K562 (cell line): ENCODE measurements around the gene PAIP2. TPM values are rescaled to one million over a fixed set of nuclear protein-coding genes. Genes with fewer than 3 reads are reported as not detected.

Source experiments
- ATAC-seq: fragments of 200-7000 bp; cut with Tn5 transposase; 3 replicates; pipeline ENCODE4 v1.9.1; 2020; ENCODE audit warnings: moderate library complexity
- BruUV-seq: library from RNA; stranded (reverse); fragments of 400-500 nt; replicated peaks from 2 replicates; lab custom pipeline; 2021; lab: Mats Ljungman, UMichigan
- CTCF ChIA-PET: fragments of 300-600 bp; formaldehyde crosslinking; extraction: SDS; loops from one replicate; lab custom pipeline; 2021; ENCODE audit warnings: low intra/inter-chr PET ratio; lab: Yijun Ruan, JAX
- POLR2A ChIA-PET: fragments of 300-600, 350-650 bp; sonication (Branson Sonifier 250); formaldehyde crosslinking; extraction: SDS; loops from one replicate; lab custom pipeline; 2021; ENCODE audit warnings: antibody characterized with exemption, inconsistent platforms; lab: Yijun Ruan, JAX
- DNase-seq, 4 experiments: peaks; one replicate each; pipeline versions ENCODE4 v3.0.0 to v3.0.0-alpha.2; 2011 to 2018; ENCODE audit warnings: low spot score in 3 of 4, mixed read lengths in 3 of 4; ENCODE audit errors: extremely low read depth in 1 of 4
- FAIRE-seq: peaks from 2 replicates; lab custom pipeline; 2011; peaks lifted over from hg19 to GRCh38; lab: Jason Lieb, UNC
- H2AFZ ChIP-seq: 2 replicates; pipeline ENCODE4 v1.6.0; 2011; ENCODE audit warnings: low read depth, low read length, control low read depth, inconsistent platforms
- H3K27ac ChIP-seq: fragments of 200-600 bp; 3 replicates; pipeline ENCODE4 v1.8.0; 2011; ENCODE audit warnings: low read depth, mild to moderate bottlenecking, control low read depth, inconsistent platforms, low read length, moderate library complexity, mixed read lengths; ENCODE audit errors: extremely low read depth
- H3K27me3 ChIP-seq, 2 experiments: fragments of 300-600 bp in 1 of 2; 2 replicates in 1 of 2; 3 replicates in 1 of 2; pipeline versions ENCODE4 v1.6.0 to v1.8.0; 2011; ENCODE audit warnings: inconsistent platforms in 2 of 2, low read length in 2 of 2, mild to moderate bottlenecking in 1 of 2, mixed read lengths in 1 of 2, moderate library complexity in 1 of 2; ENCODE audit not compliant: control insufficient read depth in 2 of 2, insufficient read depth in 2 of 2
- H3K36me3 ChIP-seq: fragments of 300-600 bp; 3 replicates; pipeline ENCODE4 v1.8.0; 2011; ENCODE audit warnings: mild to moderate bottlenecking, low read length, inconsistent platforms; ENCODE audit not compliant: control insufficient read depth, insufficient read depth
- H3K4me1 ChIP-seq, 2 experiments: fragments of 200-600 bp in 1 of 2; replicated peaks in 1 of 2; 2 replicates in 1 of 2; 3 replicates in 1 of 2; pipeline versions ENCODE4 v1.5.1 to v1.8.0; 2011; ENCODE audit warnings: inconsistent platforms in 2 of 2, low read length in 2 of 2, mild to moderate bottlenecking in 1 of 2, mixed read lengths in 1 of 2, moderate library complexity in 1 of 2; ENCODE audit not compliant: control insufficient read depth in 2 of 2, insufficient read depth in 2 of 2
- H3K4me2 ChIP-seq: 2 replicates; pipeline ENCODE4 v1.6.1; 2011; ENCODE audit warnings: low read length, control low read depth, inconsistent platforms, mixed read lengths; ENCODE audit not compliant: insufficient read depth
- H3K4me3 ChIP-seq: fragments of 200-600 bp; sonication (generic), shearing (Covaris generic); 2 replicates; pipeline ENCODE4 v1.5.1; 2016; ENCODE audit warnings: control low read depth, inconsistent platforms
- H3K79me2 ChIP-seq: fragments of 200-600 bp; 3 replicates; pipeline ENCODE4 v1.8.0; 2011; ENCODE audit warnings: low read length, inconsistent platforms; ENCODE audit not compliant: control insufficient read depth, insufficient read depth
- H3K9ac ChIP-seq, 2 experiments: 2 replicates each; pipeline versions ENCODE4 v1.6.0 to v1.6.1; 2011; ENCODE audit warnings: low read depth in 2 of 2, low read length in 2 of 2, control low read depth in 1 of 2, inconsistent platforms in 1 of 2, mild to moderate bottlenecking in 1 of 2, mixed read lengths in 1 of 2; ENCODE audit not compliant: insufficient read depth in 1 of 2
- H3K9me1 ChIP-seq: one replicate; pipeline ENCODE4 v1.6.0; 2011; ENCODE audit warnings: inconsistent platforms, mild to moderate bottlenecking, low read length, moderate library complexity; ENCODE audit not compliant: control insufficient read depth, insufficient read depth
- H3K9me3 ChIP-seq: replicated peaks from 2 replicates; pipeline ENCODE4 v1.5.1; 2011; ENCODE audit warnings: low read depth, low read length, inconsistent platforms; ENCODE audit not compliant: control insufficient read depth, insufficient read depth
- H4K20me1 ChIP-seq: replicated peaks from 2 replicates; pipeline ENCODE4 v1.6.1; 2011; ENCODE audit warnings: low read length, inconsistent platforms, mixed read lengths; ENCODE audit not compliant: control insufficient read depth, insufficient read depth
- ARHGAP35 ChIP-seq: fragments of 450-650 bp; IDR thresholded peaks from 2 replicates; pipeline ENCODE4 v1.6.1; 2018; ENCODE audit not compliant: partially characterized antibody
- CTBP1 ChIP-seq: fragments of 450-650 bp; IDR thresholded peaks from 2 replicates; pipeline ENCODE4 v1.6.1; 2016; ENCODE audit warnings: borderline replicate concordance
- HDAC2 ChIP-seq: fragments of 450-650 bp; IDR thresholded peaks from 2 replicates; pipeline ENCODE4 v1.6.1; 2016; ENCODE audit warnings: mild to moderate bottlenecking
- RCOR1 ChIP-seq, 2 experiments: IDR thresholded peaks; 2 replicates each; pipeline ENCODE4 v1.6.1; 2012; ENCODE audit warnings: low read depth in 2 of 2, low read length in 2 of 2, borderline replicate concordance in 1 of 2, improper control_type of control experiment in 1 of 2
- RFX7 ChIP-seq: fragments of 250-450 bp; sonication (Bioruptor Pico); IDR thresholded peaks from 2 replicates; pipeline ENCODE4 v1.5.1; 2021; ENCODE audit warnings: mild to moderate bottlenecking
- ZNF133 ChIP-seq: fragments of 250-450 bp; sonication (Bioruptor Pico); IDR thresholded peaks from 2 replicates; pipeline ENCODE4 v1.4.0; 2020; ENCODE audit warnings: mild to moderate bottlenecking
- WGBS: fragments of 100-300 bp; shearing (Covaris generic); methylation state at CpG from one replicate; pipeline ENCODE4 v1.1.6; 2016; ENCODE audit warnings: low coverage, mixed read lengths; ENCODE audit not compliant: insufficient coverage; ENCODE audit errors: missing lambda C conversion rate; 5-methylcytosine and 5-hydroxymethylcytosine counted together
- in situ Hi-C: fragments of 300-500 bp; cut with MboI; formaldehyde crosslinking; loops from 4 replicates; pipeline ENCODE4 v1.15.0; 2018; ENCODE audit warnings: inconsistent platforms, mixed read lengths
- intact Hi-C: fragments of 100-400 bp; cut with micrococcal nuclease; formaldehyde crosslinking; loops from 2 replicates; pipeline ENCODE4 v1.14.2; 2022
- polyA plus RNA-seq, 8 experiments: library from polyadenylated mRNA; depleted of rRNA in 4 of 8; stranded (reverse) in 5 of 8; unstranded in 3 of 8; fragments of >200 nt; fragmentation: Nextera tagmentation in 2 of 8; fragmentation: Illumina TruSeq in 1 of 8; extraction: Ambion mirVana in 2 of 8; extraction: Trizol in 1 of 8; gene quantifications; 2 replicates each; pipeline versions ENCODE4 v1.2.1 to v1.2.3, GENCODE V29; 2011 to 2014; ENCODE audit warnings: inconsistent platforms in 1 of 8, missing spikeins in 1 of 8
- total RNA-seq, 7 experiments: library from RNA; depleted of rRNA in 6 of 7; stranded (reverse); fragments of >200 nt in 6 of 7; fragmentation: Illumina TruSeq in 2 of 7; extraction: Trizol in 2 of 7; gene quantifications; 2 replicates each; pipeline versions ENCODE4 v1.2.1 to v1.2.3, GENCODE V29; 2011 to 2021; ENCODE audit warnings: low replicate concordance in 1 of 7
- TF ChIP-seq, protein P1 (sequence below), 3 experiments: IDR thresholded peaks in 2 of 3; conservative IDR thresholded peaks in 1 of 3; 2 replicates each; pipeline ENCODE4 v1.5.1; 2011 to 2012; ENCODE audit warnings: low read length in 3 of 3, mild to moderate bottlenecking in 3 of 3, control low read depth in 2 of 3, improper control_type of control experiment in 1 of 3, inconsistent platforms in 1 of 3, low read depth in 1 of 3, mixed read lengths in 1 of 3, moderate library complexity in 1 of 3; ENCODE audit not compliant: insufficient read depth in 2 of 3
- TF ChIP-seq, protein P2 (sequence below): fragments of 150-350 bp; IDR thresholded peaks from 2 replicates; pipeline ENCODE4 v1.6.1; 2014; ENCODE audit warnings: low read depth, mild to moderate bottlenecking, low read length, borderline replicate concordance
- TF ChIP-seq, protein P3 (sequence below): IDR thresholded peaks from 2 replicates; pipeline ENCODE4 v1.6.1; 2011; ENCODE audit warnings: borderline replicate concordance, low read depth, mild to moderate bottlenecking, moderate library complexity, low read length; ENCODE audit not compliant: insufficient read depth, poor library complexity, severe bottlenecking
- TF ChIP-seq, protein P4 (sequence below): sonication (generic); formaldehyde crosslinking; IDR thresholded peaks from 2 replicates; pipeline ENCODE4 v1.8.1; 2023; ENCODE audit warnings: mild to moderate bottlenecking, missing genetic modification reagents

PAIP2 gene
- total and polyA plus RNA-seq, 9 of the 15 experiments (the other 6 are each of a cell fraction or from before 2014, with no cell fraction given) = 78.3 to 187 (median 128) TPM

DNA sequence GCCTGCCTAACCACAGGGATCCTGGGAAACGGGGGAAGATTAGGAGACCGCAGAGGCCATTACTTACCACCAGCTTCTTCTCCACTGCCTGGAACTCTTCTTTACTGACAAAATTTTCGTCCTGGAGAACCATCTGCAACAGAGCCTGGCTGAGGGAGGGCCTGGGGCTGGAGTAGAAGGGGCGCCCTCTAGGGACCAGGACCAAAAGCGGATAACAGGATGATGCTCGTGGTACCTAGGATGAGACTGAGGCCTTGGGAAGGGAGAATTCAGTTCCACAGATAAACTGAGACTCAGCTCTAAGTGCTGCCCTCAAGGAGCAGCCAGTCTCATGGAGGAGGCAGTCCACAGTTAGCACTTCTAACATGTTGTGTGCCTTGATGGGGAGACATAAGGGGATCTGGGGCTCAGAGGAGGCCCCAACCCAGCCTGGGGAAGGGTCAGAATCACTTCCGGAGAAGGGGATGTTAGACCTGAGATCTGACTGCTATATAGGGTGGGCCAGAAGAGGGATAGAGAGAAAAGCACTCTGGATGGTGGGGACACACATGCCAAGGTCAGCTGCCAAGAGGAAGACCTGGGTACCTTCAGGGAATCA, 61.0 kb downstream of the PAIP2 start:
- no peak overlapping the region for H3K4me3 ChIP-seq
- H3K9me3 ChIP-seq = no peaks in the 10 kb centered on the region
- H3K4me1 ChIP-seq = peaks cover 11 to 15% of the 10 kb centered on the region in 2 experiments; a peak in 4 of 5 replicates
- H4K20me1 ChIP-seq = no peaks in the 10 kb centered on the region
- intact Hi-C loops = loop anchor here (2.0 to 5.0 kb wide), 2 partner anchors 18 to 60 kb away; partner anchors contain the start of gene PAIP2
- 54% methylated on average over 7 of the region's 7 CpGs for WGBS
- no peaks in the 10 kb centered on the region for H3K27me3 ChIP-seq
- POLR2A ChIA-PET = interaction anchor here (0.6 to 1.7 kb wide), 5 partner anchors 14 to 100 kb away, joined by 3 to 7 read pairs (median 3); partner anchors contain the start of genes DNAJC18 and PAIP2
- CTCF ChIA-PET = no interaction called here
- peak overlapping the region; percentile 99 for H3K4me2 ChIP-seq
- H3K79me2 ChIP-seq = no peaks in the 10 kb centered on the region
- DNase-seq (peak; percentile 69 to 75 (median 70)), FAIRE-seq (peak; percentile 35), ATAC-seq (peak; percentile 60)
- no peak overlapping the region for H3K27ac ChIP-seq
- H2AFZ ChIP-seq = no peak overlapping the region
- no TSS peak for BruUV-seq
- H3K36me3 ChIP-seq = 0 out of 3 replicates have a peak, but pooled peaks cover 2% of the 10 kb centered on the region
- no peaks in the 10 kb centered on the region for H3K9me1 ChIP-seq
- in situ Hi-C loops = no loop called here
- H3K9ac ChIP-seq = peak overlapping the region in 1 of 2 experiments; percentile 73; a peak in 1 of 4 replicates
- TF ChIP-seq, protein P1, sequence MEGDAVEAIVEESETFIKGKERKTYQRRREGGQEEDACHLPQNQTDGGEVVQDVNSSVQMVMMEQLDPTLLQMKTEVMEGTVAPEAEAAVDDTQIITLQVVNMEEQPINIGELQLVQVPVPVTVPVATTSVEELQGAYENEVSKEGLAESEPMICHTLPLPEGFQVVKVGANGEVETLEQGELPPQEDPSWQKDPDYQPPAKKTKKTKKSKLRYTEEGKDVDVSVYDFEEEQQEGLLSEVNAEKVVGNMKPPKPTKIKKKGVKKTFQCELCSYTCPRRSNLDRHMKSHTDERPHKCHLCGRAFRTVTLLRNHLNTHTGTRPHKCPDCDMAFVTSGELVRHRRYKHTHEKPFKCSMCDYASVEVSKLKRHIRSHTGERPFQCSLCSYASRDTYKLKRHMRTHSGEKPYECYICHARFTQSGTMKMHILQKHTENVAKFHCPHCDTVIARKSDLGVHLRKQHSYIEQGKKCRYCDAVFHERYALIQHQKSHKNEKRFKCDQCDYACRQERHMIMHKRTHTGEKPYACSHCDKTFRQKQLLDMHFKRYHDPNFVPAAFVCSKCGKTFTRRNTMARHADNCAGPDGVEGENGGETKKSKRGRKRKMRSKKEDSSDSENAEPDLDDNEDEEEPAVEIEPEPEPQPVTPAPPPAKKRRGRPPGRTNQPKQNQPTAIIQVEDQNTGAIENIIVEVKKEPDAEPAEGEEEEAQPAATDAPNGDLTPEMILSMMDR (IDR thresholded peaks at IDR 0.05 in 2 of 3, conservative IDR thresholded peaks at IDR 0.05 in 1 of 3; ENCODE audit: insufficient read depth in 2 of 3, low read depth in 1 of 3, low read length in 3 of 3) = peak; percentile 62 to 76 (median 67)
- TF ChIP-seq, protein P2, sequence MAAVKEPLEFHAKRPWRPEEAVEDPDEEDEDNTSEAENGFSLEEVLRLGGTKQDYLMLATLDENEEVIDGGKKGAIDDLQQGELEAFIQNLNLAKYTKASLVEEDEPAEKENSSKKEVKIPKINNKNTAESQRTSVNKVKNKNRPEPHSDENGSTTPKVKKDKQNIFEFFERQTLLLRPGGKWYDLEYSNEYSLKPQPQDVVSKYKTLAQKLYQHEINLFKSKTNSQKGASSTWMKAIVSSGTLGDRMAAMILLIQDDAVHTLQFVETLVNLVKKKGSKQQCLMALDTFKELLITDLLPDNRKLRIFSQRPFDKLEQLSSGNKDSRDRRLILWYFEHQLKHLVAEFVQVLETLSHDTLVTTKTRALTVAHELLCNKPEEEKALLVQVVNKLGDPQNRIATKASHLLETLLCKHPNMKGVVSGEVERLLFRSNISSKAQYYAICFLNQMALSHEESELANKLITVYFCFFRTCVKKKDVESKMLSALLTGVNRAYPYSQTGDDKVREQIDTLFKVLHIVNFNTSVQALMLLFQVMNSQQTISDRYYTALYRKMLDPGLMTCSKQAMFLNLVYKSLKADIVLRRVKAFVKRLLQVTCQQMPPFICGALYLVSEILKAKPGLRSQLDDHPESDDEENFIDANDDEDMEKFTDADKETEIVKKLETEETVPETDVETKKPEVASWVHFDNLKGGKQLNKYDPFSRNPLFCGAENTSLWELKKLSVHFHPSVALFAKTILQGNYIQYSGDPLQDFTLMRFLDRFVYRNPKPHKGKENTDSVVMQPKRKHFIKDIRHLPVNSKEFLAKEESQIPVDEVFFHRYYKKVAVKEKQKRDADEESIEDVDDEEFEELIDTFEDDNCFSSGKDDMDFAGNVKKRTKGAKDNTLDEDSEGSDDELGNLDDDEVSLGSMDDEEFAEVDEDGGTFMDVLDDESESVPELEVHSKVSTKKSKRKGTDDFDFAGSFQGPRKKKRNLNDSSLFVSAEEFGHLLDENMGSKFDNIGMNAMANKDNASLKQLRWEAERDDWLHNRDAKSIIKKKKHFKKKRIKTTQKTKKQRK = no peak
- TF ChIP-seq HDAC2 (0 out of 2 replicates have a peak, but pooled peaks have one; percentile 32), ARHGAP35 (no peak), RFX7 (no peak), RCOR1 (IDR thresholded peaks at IDR 0.05; ENCODE audit: borderline replicate concordance in 1 of 2, low read depth in 2 of 2, low read length in 2 of 2) (peak in 1 of 2 experiments; percentile 93; a peak in 2 of 4 replicates), ZNF133 (no peak), CTBP1 (peak; percentile 64; the same call in 1 of the 2 replicates)
- TF ChIP-seq, protein P3, sequence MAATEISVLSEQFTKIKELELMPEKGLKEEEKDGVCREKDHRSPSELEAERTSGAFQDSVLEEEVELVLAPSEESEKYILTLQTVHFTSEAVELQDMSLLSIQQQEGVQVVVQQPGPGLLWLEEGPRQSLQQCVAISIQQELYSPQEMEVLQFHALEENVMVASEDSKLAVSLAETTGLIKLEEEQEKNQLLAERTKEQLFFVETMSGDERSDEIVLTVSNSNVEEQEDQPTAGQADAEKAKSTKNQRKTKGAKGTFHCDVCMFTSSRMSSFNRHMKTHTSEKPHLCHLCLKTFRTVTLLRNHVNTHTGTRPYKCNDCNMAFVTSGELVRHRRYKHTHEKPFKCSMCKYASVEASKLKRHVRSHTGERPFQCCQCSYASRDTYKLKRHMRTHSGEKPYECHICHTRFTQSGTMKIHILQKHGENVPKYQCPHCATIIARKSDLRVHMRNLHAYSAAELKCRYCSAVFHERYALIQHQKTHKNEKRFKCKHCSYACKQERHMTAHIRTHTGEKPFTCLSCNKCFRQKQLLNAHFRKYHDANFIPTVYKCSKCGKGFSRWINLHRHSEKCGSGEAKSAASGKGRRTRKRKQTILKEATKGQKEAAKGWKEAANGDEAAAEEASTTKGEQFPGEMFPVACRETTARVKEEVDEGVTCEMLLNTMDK = peak; percentile 77
- TF ChIP-seq, protein P4, sequence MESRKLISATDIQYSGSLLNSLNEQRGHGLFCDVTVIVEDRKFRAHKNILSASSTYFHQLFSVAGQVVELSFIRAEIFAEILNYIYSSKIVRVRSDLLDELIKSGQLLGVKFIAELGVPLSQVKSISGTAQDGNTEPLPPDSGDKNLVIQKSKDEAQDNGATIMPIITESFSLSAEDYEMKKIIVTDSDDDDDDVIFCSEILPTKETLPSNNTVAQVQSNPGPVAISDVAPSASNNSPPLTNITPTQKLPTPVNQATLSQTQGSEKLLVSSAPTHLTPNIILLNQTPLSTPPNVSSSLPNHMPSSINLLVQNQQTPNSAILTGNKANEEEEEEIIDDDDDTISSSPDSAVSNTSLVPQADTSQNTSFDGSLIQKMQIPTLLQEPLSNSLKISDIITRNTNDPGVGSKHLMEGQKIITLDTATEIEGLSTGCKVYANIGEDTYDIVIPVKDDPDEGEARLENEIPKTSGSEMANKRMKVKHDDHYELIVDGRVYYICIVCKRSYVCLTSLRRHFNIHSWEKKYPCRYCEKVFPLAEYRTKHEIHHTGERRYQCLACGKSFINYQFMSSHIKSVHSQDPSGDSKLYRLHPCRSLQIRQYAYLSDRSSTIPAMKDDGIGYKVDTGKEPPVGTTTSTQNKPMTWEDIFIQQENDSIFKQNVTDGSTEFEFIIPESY (CRISPR knock-in tag) = peak; percentile 20; the same call in 1 of the 2 replicates
